ENCODE measurements around the gene PROM1. TPM values are rescaled to one million over a fixed set of nuclear protein-coding genes. Genes with fewer than 3 reads are reported as not detected.

PROM1 gene
- total RNA-seq, 1 donor from 2014 or later = 7.2 TPM

- intact Hi-C loops (cut with DNase I) = no loop called here
- Histone ChIP-seq H3K36me3 (peaks cover 0 to 21% of the 10 kb centered on the region in 2 donors), H3K9me3 (no peaks in the 10 kb centered on the region), H3K4me3 (no peak overlapping the region), H3K27ac (no peak overlapping the region), H3K4me1 (no peaks in the 10 kb centered on the region), H3K27me3 (no peaks in the 10 kb centered on the region)
- no peak for TF ChIP-seq CTCF (IDR thresholded peaks at IDR 0.05)
- DNase-seq (ENCODE audit: low spot score in 2 of 2) = no peak
These were observed 95.6 kb downstream of the PROM1 start for GRCh38 chr4:15988222-15988621.

DNA sequence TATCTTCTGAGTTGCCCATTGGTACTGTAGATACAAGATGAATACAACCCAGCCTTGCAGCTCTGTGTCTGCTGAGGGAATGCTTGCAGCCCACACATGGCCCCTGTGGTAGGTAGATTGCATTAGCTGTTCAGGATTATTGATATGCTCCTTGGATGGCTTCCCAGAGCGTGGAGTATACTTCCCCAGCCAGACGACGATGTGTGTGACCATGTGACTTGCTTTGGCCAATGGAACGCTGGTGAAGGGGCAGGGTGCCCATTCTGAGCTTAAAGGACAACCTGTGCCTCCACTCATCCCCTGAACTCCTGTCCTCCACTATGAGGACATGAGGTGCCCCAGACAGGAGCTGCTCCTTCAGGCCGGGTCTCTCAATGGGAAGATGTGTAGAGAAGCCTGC lies 96.9 kb downstream of the PROM1 start:
- no peak for DNase-seq (ENCODE audit: low spot score in 2 of 2)
- Histone ChIP-seq H3K4me1 (no peaks in the 10 kb centered on the region), H3K4me3 (no peak overlapping the region), H3K9me3 (no peaks in the 10 kb centered on the region), H3K27me3 (no peaks in the 10 kb centered on the region), H3K27ac (no peak overlapping the region), H3K36me3 (peaks cover 0 to 21% of the 10 kb centered on the region in 2 donors)
- no peak for TF ChIP-seq CTCF (IDR thresholded peaks at IDR 0.05)
- intact Hi-C loops (cut with DNase I) = no loop called here

DNA sequence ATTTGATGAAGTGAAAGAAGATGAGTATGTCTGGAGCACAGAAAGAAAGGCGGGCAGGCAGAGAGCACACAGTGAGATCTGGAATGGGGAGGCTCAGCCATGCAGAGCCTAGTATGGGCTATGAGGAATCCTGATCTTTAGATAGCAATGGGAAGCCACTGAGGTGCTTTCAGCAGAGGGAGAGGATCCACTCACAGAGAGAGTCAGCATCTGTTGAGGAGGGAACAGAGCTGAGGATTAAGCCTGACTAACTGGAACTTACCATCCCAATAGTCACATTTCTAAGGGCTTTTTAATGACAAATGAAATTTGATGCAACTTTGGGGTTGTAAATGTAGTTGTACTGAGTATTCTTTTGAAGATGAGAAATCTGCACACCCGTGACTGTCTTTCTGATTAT lies 100.2 kb downstream of the PROM1 start:
- no peak for TF ChIP-seq CTCF (IDR thresholded peaks at IDR 0.05)
- Histone ChIP-seq H3K9me3 (no peaks in the 10 kb centered on the region), H3K27me3 (no peaks in the 10 kb centered on the region), H3K27ac (no peak overlapping the region), H3K36me3 (peaks cover 0 to 16% of the 10 kb centered on the region in 2 donors), H3K4me3 (no peak overlapping the region), H3K4me1 (no peaks in the 10 kb centered on the region)
- DNase-seq (ENCODE audit: low spot score in 2 of 2) = no peak
- intact Hi-C loops (cut with DNase I) = no loop called here

- no peaks in the 10 kb centered on the region for H3K4me1 ChIP-seq
- no peak overlapping the region for H3K4me3 ChIP-seq
- no peak for DNase-seq (ENCODE audit: low spot score in 2 of 2)
- TF ChIP-seq CTCF (IDR thresholded peaks at IDR 0.05) = no peak
- intact Hi-C loops (cut with DNase I) = no loop called here
- H3K27me3 ChIP-seq = no peaks in the 10 kb centered on the region
- H3K36me3 ChIP-seq = peaks cover 0 to 10% of the 10 kb centered on the region in 2 donors
- no peak overlapping the region for H3K27ac ChIP-seq
- H3K9me3 ChIP-seq = no peaks in the 10 kb centered on the region
These were observed 100.8 kb downstream of the PROM1 start for GRCh38 chr4:15982842-15983524.

DNA sequence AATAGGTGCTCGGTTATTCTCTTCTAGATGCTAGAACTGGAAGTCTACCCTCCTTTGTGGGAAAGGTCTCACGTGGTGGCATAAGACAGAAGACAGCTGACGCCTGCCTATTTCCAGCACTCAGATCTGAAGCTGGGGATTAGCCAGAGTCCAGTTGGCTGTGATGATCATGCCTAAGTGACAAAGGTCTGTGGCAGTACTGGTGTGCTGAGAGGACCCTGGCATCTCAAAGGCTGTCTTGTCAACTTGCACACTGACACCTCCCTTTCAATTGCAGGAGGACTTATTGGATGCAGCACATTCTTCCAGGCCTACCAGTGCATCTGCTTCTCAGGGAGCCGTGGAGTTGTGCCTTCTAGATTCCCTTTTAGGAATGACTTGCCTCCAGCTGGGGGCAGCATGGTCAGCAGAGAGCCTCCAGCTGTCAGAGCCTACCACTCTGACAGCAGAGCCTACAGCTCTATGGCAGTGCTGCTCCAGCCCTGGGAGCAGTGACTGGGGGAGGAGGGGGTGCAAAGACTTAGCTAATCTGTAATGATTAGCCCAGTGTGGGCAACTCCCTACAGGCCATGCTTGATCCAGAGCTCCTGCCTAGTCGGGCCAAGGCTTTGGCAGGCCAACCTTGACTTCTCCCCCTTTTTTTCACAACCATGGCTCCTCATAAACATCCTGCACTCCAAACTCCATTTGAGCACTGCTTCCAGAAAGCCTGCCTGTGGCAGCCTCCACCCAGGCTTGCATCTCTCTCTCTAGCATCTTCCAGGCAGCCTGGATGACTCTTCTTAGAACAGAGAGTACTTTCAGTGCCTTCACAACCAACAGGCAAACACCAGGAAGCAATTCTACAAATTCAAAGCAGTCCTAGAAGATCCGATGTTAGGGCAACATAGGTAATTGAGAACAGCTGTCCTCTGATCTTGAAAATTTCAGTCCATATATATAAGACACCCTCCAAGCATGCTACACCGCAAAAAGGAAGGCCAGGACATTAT lies 107.1 kb downstream of the PROM1 start:
- H3K27me3 ChIP-seq = no peaks in the 10 kb centered on the region
- no peaks in the 10 kb centered on the region for H3K4me1 ChIP-seq
- no peaks in the 10 kb centered on the region for H3K36me3 ChIP-seq
- DNase-seq (ENCODE audit: low spot score in 2 of 2) = no peak
- H3K9me3 ChIP-seq = no peaks in the 10 kb centered on the region
- no peak for TF ChIP-seq CTCF (IDR thresholded peaks at IDR 0.05)
- intact Hi-C loops (cut with DNase I) = no loop called here
- no peak overlapping the region for H3K4me3 ChIP-seq
- H3K27ac ChIP-seq = no peak overlapping the region

All from ascending aorta (tissue), 2 donors.